ENCODE results near the gene SPRY2. TPM values are rescaled to one million over a fixed set of nuclear protein-coding genes. Genes with fewer than 3 reads are reported as not detected.

SPRY2 gene
- total and polyA plus RNA-seq, 2 of the 13 experiments (the other 11 are each of a cell fraction or from before 2014, with no cell fraction given), result 7.4 to 25.1 TPM

- DNase-seq (ENCODE audit: low spot score) (no peak), ATAC-seq (no peak), FAIRE-seq (no peak)
- H3K4me3 ChIP-seq (replicated peaks in 1 of 3; ENCODE audit: insufficient read depth in 1 of 3, low read depth in 2 of 3, low read length in 3 of 3), result no peak overlapping the region
- intact Hi-C loops (cut with micrococcal nuclease; ENCODE audit: unreplicated experiment), result no loop called here
- no TSS peak for BruUV-seq (replicated peaks)
- TF ChIP-seq ELF3 (CRISPR knock-in tag; IDR thresholded peaks at IDR 0.05) (no peak), FUBP1 (CRISPR knock-in tag; IDR thresholded peaks at IDR 0.05; ENCODE audit: borderline replicate concordance) (no peak), ZNF282 (IDR thresholded peaks at IDR 0.05; ENCODE audit: partially characterized antibody) (no peak), POLR2AphosphoS5 (IDR thresholded peaks at IDR 0.05; ENCODE audit: low read depth, low read length) (no peak), TSC22D2 (CRISPR knock-in tag; IDR thresholded peaks at IDR 0.05; ENCODE audit: borderline replicate concordance) (no peak), GABPB1 (CRISPR knock-in tag; IDR thresholded peaks at IDR 0.05) (no peak), ZBTB25 (CRISPR knock-in tag; IDR thresholded peaks at IDR 0.05) (no peak), ZNF792 (CRISPR knock-in tag; IDR thresholded peaks at IDR 0.05) (no peak), ZNF138 (CRISPR knock-in tag; IDR thresholded peaks at IDR 0.05; ENCODE audit: low read depth) (no peak), ZBTB14 (CRISPR knock-in tag; IDR thresholded peaks at IDR 0.05) (no peak), POGZ (CRISPR knock-in tag; IDR thresholded peaks at IDR 0.05) (no peak), ZBTB44 (CRISPR knock-in tag; IDR thresholded peaks at IDR 0.05) (no peak), NFIC (IDR thresholded peaks at IDR 0.05; ENCODE audit: low read length) (no peak), TCF7L2 (IDR thresholded peaks at IDR 0.05; ENCODE audit: low read depth, low read length) (no peak), UBTF (CRISPR knock-in tag; IDR thresholded peaks at IDR 0.05) (no peak), ZNF773 (CRISPR knock-in tag; IDR thresholded peaks at IDR 0.05; ENCODE audit: borderline replicate concordance) (no peak), SPEN (CRISPR knock-in tag; IDR thresholded peaks at IDR 0.05; ENCODE audit: low read depth) (no peak)
- no peak overlapping the region for H3K9ac ChIP-seq (ENCODE audit: insufficient read depth, low read depth, low read length)
- 15% methylated on average over 5 of the region's 5 CpGs for WGBS (ENCODE audit: low lambda C conversion rate)
- H3K79me2 ChIP-seq (ENCODE audit: insufficient read depth, low read length), result no peaks in the 10 kb centered on the region
- CTCF ChIA-PET (ENCODE audit: low intra/inter-chr PET ratio, low total read pairs), result no interaction called here
- H2AFZ ChIP-seq (ENCODE audit: low read length), result no peak overlapping the region
- no peaks in the 10 kb centered on the region; a peak in 1 of 5 replicates for H3K27me3 ChIP-seq (ENCODE audit: control insufficient read depth in 1 of 2, insufficient read depth in 2 of 2, low read length in 2 of 2)
- POLR2A ChIA-PET, result no interaction called here
- no peaks in the 10 kb centered on the region for H3K9me3 ChIP-seq (ENCODE audit: low read length)
- no peaks in the 10 kb centered on the region for H4K20me1 ChIP-seq (ENCODE audit: insufficient read depth, low read length)
- H3K36me3 ChIP-seq (replicated peaks in 1 of 2; ENCODE audit: control insufficient read depth in 1 of 2, insufficient read depth in 2 of 2, low read length in 2 of 2), result no peaks in the 10 kb centered on the region
- H3K4me1 ChIP-seq (ENCODE audit: insufficient read depth, low read length), result no peaks in the 10 kb centered on the region
- H3K4me2 ChIP-seq (ENCODE audit: low read depth, low read length), result no peak overlapping the region
- in situ Hi-C loops (cut with HindIII; ENCODE audit: extremely low pct_ligation_motif_present, low pct_unique_long_range_greater_than_20kb), result loop anchor here (25.0 kb wide), 1 partner anchor 587 kb away; no protein-coding TSS in a partner anchor
- H3K27ac ChIP-seq (ENCODE audit: extremely low read length, insufficient read depth, low read length), result no peak overlapping the region
These were observed 33.5 kb upstream of the SPRY2 start for GRCh38 chr13:80374444-80374843.

Measured in HepG2 (cell line).